ENCODE data around the gene PDLIM4.

PDLIM4 gene

DNA sequence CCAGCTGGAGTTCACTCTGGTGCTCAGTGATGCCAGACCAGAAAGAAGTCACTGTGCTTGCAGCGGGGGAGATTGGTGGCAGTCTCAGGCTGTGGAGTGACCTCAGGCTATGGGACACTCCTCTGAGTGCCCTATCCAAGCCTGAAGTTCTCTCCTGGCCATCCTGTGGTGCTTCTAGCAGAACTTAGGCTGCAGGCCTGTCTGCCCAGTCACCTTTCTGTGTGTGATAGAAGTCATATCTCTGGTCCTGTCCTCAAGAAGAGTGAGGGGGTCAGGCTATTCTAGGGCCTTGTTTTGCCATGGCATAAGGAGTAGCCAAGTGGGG is 9.3 kb downstream of the PDLIM4 start:
- DNase-seq (ENCODE audit: low spot score), result no peak
- TF ChIP-seq, protein P1, sequence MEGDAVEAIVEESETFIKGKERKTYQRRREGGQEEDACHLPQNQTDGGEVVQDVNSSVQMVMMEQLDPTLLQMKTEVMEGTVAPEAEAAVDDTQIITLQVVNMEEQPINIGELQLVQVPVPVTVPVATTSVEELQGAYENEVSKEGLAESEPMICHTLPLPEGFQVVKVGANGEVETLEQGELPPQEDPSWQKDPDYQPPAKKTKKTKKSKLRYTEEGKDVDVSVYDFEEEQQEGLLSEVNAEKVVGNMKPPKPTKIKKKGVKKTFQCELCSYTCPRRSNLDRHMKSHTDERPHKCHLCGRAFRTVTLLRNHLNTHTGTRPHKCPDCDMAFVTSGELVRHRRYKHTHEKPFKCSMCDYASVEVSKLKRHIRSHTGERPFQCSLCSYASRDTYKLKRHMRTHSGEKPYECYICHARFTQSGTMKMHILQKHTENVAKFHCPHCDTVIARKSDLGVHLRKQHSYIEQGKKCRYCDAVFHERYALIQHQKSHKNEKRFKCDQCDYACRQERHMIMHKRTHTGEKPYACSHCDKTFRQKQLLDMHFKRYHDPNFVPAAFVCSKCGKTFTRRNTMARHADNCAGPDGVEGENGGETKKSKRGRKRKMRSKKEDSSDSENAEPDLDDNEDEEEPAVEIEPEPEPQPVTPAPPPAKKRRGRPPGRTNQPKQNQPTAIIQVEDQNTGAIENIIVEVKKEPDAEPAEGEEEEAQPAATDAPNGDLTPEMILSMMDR (IDR thresholded peaks at IDR 0.05; ENCODE audit: extremely low read depth, missing control alignments), result no peak

DNA sequence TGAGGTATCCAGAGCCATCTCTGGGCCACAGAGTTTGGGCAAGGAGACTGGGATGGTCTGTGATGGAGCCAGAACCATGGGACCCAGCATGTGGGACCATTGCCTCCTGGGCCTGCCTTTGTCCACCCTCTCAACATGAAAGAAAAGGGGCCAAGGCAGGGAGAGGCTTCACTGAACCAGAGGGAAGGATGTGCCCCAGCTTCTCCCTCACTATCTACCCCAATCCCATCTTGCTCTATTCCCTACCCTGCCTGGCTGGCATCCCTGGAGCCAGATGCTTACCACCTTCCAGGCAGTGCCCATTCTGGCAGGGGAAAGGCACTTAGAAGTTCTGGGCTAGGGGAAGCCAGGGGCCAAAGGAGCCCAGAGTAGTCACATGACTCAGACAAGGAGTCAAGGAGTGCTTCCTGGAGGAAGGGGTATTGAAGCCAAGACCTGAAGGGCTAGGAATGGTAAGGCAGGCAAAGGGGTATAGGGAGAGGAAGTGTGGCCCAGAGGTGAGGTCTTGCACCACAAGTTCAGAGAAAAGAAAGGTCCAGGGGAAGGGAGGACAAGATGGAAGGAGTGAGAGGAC is 9.8 kb downstream of the PDLIM4 start:
- DNase-seq (ENCODE audit: low spot score), result no peak
- TF ChIP-seq, protein P1 (IDR thresholded peaks at IDR 0.05; ENCODE audit: extremely low read depth, missing control alignments), result no peak

DNA sequence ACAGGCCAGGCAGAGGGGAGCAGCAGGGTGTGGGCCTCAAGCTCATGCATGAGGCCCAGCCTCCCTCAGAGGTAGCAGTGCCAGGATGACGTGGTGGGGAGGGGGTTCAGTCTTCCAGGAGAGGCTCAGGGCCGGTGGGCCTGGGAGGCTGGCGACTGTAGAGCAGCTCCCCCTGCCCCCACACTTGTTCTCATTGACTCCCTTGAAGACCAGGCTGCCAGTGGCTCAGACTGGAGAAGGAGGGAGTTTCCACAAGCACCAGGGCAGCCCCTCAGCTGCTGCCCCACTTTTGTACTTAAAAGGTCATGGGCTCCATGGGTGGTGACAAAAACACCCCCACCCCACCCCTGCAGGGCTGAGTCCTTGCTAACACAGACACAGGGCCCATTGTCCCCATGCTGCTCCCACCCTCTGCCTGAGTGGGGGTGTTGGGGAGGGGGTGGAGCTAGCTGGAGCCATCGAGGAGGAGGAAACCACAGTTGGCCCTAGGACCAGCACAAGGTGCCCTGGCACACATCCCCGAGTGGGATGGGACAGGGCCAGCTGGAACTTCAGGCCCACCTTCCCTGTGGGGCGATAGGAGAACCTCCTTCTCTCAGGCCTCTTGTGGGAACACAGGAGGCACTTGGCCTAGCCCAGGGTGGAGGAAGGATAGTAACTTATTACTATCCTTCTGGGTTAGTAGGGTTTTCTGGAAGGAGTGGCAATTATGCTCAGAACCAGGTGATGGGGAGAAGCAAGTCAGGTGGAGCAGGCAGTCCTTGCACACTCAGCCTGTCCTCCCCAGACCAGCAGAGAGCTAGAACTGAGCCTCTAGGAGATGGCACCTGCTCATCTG is 10.7 kb downstream of the PDLIM4 start:
- DNase-seq (ENCODE audit: low spot score), result no peak
- TF ChIP-seq, protein P1 (IDR thresholded peaks at IDR 0.05; ENCODE audit: extremely low read depth, missing control alignments), result no peak

DNA sequence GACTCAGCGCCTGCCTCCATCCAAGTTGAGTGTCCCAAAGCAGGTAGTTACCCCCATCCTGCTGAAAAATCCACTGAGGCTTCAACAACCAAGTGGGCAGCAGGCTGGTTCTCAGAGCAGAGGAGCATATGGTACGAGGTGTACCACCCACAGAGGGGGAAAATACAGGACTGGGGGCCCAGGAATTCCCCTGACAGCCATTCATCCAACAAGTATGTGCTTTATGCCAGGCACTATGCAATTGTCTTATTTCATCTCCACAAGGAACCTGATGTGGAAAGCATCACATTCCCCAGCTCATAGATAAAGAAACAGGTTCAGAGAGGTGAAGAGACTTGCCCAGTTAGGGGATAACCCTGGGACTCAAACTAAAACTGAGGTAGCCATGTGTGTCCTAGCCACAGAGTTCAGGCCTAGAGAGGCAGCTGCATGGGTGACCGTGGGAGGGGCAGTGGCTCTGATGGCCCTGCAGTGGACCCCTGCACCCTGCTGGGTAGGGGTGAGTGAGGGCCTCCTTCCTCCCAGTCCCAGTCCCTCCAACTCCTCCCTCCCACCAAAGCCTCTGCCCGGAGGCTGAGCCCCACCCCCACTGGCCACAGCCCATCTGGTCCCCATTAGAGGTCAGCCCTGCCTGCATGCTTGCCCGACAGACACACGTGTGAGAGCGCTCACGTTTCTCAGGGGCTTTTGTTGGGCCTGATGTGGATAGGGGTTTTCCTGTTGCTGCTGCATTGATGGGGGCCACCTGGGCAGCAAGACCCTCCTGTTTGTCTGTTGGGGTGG is 11.5 kb downstream of the PDLIM4 start:
- TF ChIP-seq, protein P1 (IDR thresholded peaks at IDR 0.05; ENCODE audit: extremely low read depth, missing control alignments), result no peak
- peak; percentile 80 for DNase-seq (ENCODE audit: low spot score)

DNA sequence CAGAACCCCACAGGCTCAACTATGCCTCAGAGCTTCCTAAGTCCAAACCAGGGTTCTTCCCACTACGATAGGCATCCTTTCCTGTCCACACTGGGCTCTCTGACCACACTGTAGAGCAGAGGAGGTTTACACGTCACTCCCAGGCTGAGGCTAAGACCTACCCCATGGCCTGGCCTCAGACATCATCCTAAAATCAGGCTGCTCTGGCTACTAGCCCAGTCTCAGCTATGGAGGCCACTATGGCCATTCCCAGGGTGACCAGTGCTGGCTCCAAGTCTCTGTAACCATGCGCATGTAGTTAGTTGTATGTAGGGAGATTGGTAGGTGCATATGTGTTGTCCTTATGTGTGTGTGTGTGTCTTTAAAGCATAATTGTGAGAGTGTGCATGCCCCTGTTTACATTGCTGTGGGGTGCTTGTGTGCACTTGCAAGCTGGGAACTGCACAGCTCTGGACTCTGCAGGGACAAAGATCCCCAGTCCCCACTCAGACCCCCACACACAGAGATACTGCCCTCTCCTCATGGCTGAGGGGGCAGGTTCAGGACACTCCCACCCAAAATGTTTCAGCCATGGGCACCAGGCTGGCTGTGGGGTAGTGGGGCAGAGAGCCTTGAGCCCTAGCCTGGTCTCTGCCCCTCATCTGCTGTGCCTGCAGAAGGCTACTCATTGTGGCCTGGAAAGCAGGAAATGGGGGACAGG is 12.3 kb downstream of the PDLIM4 start:
- TF ChIP-seq, protein P1 (IDR thresholded peaks at IDR 0.05; ENCODE audit: extremely low read depth, missing control alignments), result no peak
- no peak for DNase-seq (ENCODE audit: low spot score)

- no peak for DNase-seq (ENCODE audit: low spot score)
- TF ChIP-seq, protein P1 (IDR thresholded peaks at IDR 0.05; ENCODE audit: extremely low read depth, missing control alignments), result no peak
Observed at GRCh38 chr5:132270335-132270665, 12.8 kb downstream of the PDLIM4 start.
